OCI-LY1 (cell line): ENCODE results near the gene PLLP.

Experiments
- H2AFZ ChIP-seq: fragments of 200-600 bp; sonication (generic), shearing (Covaris generic); 2 replicates; pipeline ENCODE4 v1.6.0; 2014; ENCODE audit warnings: antibody characterized with exemption, mild to moderate bottlenecking, low read length
- H3F3A ChIP-seq: fragments of 200-600 bp; sonication (generic), shearing (Covaris generic); 2 replicates; pipeline ENCODE4 v1.6.0; 2014; ENCODE audit warnings: mild to moderate bottlenecking, antibody characterized with exemption, low read length, moderate library complexity; ENCODE audit not compliant: insufficient read depth
- H3K27ac ChIP-seq: fragments of 200-600 bp; sonication (generic); 2 replicates; pipeline ENCODE4 v1.5.1; 2014; ENCODE audit warnings: low read length, mixed run types, mild to moderate bottlenecking, low read depth; ENCODE audit not compliant: poor library complexity, severe bottlenecking
- H3K27me3 ChIP-seq: fragments of 200-600 bp; sonication (generic); 2 replicates; pipeline ENCODE4 v1.6.0; 2014; ENCODE audit warnings: antibody characterized with exemption, mild to moderate bottlenecking, low read length, moderate library complexity; ENCODE audit not compliant: insufficient read depth
- H3K36me3 ChIP-seq: fragments of 200-600 bp; sonication (generic); 2 replicates; pipeline ENCODE4 v1.6.1; 2014; ENCODE audit warnings: mild to moderate bottlenecking, antibody characterized with exemption, low read length, moderate library complexity, mixed read lengths; ENCODE audit not compliant: insufficient read depth
- H3K4me1 ChIP-seq: fragments of 200-600 bp; sonication (generic); 2 replicates; pipeline ENCODE4 v1.5.1; 2014; ENCODE audit warnings: mild to moderate bottlenecking, low read length, moderate library complexity; ENCODE audit not compliant: insufficient read depth, severe bottlenecking
- H3K4me2 ChIP-seq: fragments of 200-600 bp; sonication (generic), shearing (Covaris generic); 2 replicates; pipeline ENCODE4 v1.6.1; 2014; ENCODE audit warnings: low read length
- H3K4me3 ChIP-seq: fragments of 200-600 bp; sonication (generic); 2 replicates; pipeline ENCODE4 v1.5.1; 2014; ENCODE audit warnings: low read length, low read depth, mild to moderate bottlenecking, mixed read lengths; ENCODE audit not compliant: poor library complexity, severe bottlenecking
- H3K79me2 ChIP-seq: fragments of 200-600 bp; shearing (Covaris generic); 2 replicates; pipeline ENCODE4 v1.6.1; 2016; ENCODE audit warnings: mixed run types, low read length, mixed read lengths; ENCODE audit not compliant: insufficient read depth
- H3K9ac ChIP-seq: fragments of 200-600 bp; sonication (generic), shearing (Covaris generic); 2 replicates; pipeline ENCODE4 v1.6.1; 2014; ENCODE audit warnings: mild to moderate bottlenecking, low read length, mixed read lengths
- H3K9me2 ChIP-seq: fragments of 200-600 bp; sonication (generic), shearing (Covaris generic); 2 replicates; pipeline ENCODE4 v1.6.1; 2014; ENCODE audit warnings: low read depth, mild to moderate bottlenecking, low read length, mixed read lengths
- H3K9me3 ChIP-seq: fragments of 200-600 bp; shearing (Covaris generic); 2 replicates; pipeline ENCODE4 v1.6.1; 2014; ENCODE audit warnings: low read length, mixed read lengths
- H4K20me1 ChIP-seq: fragments of 200-600 bp; sonication (generic), shearing (Covaris generic); 2 replicates; pipeline ENCODE4 v1.6.0; 2016; ENCODE audit warnings: mild to moderate bottlenecking, low read length; ENCODE audit not compliant: insufficient read depth
- CTCF ChIP-seq: fragments of 200-600 bp; sonication (generic), shearing (Covaris generic); IDR thresholded peaks from 2 replicates; pipeline ENCODE4 v1.5.1; 2017; ENCODE audit warnings: mild to moderate bottlenecking, antibody characterized with exemption, low read length, moderate library complexity, mixed read lengths
- EZH2 ChIP-seq: fragments of 200-600 bp; sonication (generic), shearing (Covaris generic); IDR thresholded peaks from 2 replicates; pipeline ENCODE4 v1.8.0; 2017; ENCODE audit warnings: borderline replicate concordance, mixed run types, mild to moderate bottlenecking, antibody characterized with exemption, low read length, moderate library complexity, mixed read lengths

The PLLP gene

GRCh38 chr16:57261806-57262205, 22.7 kb downstream of the PLLP start:
- peaks cover 22% of the 10 kb centered on the region for H3K4me1 ChIP-seq
- no peaks in the 10 kb centered on the region for H3F3A ChIP-seq
- H2AFZ ChIP-seq: no peak overlapping the region
- H3K79me2 ChIP-seq: no peaks in the 10 kb centered on the region
- H4K20me1 ChIP-seq: no peaks in the 10 kb centered on the region
- no peak overlapping the region for H3K9ac ChIP-seq
- H3K9me2 ChIP-seq: no peaks in the 10 kb centered on the region
- no peaks in the 10 kb centered on the region for H3K36me3 ChIP-seq
- no peaks in the 10 kb centered on the region for H3K27me3 ChIP-seq
- TF ChIP-seq CTCF (no peak), EZH2 (no peak)
- H3K4me3 ChIP-seq: no peak overlapping the region
- H3K4me2 ChIP-seq: no peak overlapping the region
- no peaks in the 10 kb centered on the region for H3K9me3 ChIP-seq
- H3K27ac ChIP-seq: no peak overlapping the region

DNA sequence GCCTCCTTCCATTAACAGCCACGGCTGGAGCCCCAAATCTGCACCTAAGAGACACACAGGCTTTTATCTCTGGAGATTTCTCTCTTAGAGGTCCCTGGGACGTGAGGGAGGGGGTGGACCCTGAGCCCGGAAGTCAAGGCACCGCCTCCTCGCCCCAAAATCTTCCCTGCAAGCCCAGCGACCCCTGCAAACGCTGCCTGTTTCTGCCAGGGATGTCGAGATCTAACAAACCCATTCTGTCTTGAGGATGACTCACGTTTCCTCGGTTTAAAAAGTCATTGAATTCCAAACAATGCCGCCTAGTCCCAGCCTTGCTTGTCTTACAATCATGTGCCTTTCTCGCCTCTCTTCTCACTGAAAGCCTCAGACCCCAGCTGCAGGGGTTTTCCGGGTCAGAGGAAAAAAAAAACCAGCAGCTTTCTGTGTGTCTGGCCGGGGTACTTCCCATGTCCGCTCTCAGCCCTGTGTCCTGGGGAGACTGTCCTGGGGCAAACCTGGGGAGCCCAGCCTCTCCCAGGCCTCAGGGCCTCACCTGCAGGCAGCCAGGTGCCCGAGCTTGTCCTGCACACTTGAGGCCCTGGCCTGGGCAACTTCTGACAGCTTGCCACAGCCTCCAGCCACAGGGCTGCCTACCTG, 24.1 kb downstream of the PLLP start:
- Histone ChIP-seq H3K4me2 (peak overlapping the region; percentile 61), H3K27me3 (no peaks in the 10 kb centered on the region), H3F3A (no peaks in the 10 kb centered on the region), H3K9ac (peak overlapping the region; percentile 54), H3K27ac (peak overlapping the region; percentile 63), H3K9me2 (no peaks in the 10 kb centered on the region), H3K36me3 (no peaks in the 10 kb centered on the region), H2AFZ (peak overlapping the region; percentile 76), H3K79me2 (no peaks in the 10 kb centered on the region), H4K20me1 (no peaks in the 10 kb centered on the region), H3K4me3 (peak overlapping the region; percentile 38), H3K9me3 (no peaks in the 10 kb centered on the region), H3K4me1 (peaks cover 13% of the 10 kb centered on the region)
- no peak for TF ChIP-seq CTCF
- TF ChIP-seq EZH2: no peak

GRCh38 chr16:57258910-57259475, 25.5 kb downstream of the PLLP start:
- no peaks in the 10 kb centered on the region for H3K27me3 ChIP-seq
- no peak overlapping the region for H3K9ac ChIP-seq
- H4K20me1 ChIP-seq: no peaks in the 10 kb centered on the region
- H3K79me2 ChIP-seq: no peaks in the 10 kb centered on the region
- peaks cover 13% of the 10 kb centered on the region for H3K4me1 ChIP-seq
- H3K4me3 ChIP-seq: no peak overlapping the region
- H3K4me2 ChIP-seq: no peak overlapping the region
- H3K36me3 ChIP-seq: peaks cover under 1% of the 10 kb centered on the region; the same call in 1 of the 2 replicates
- H2AFZ ChIP-seq: no peak overlapping the region
- no peaks in the 10 kb centered on the region for H3K9me2 ChIP-seq
- H3F3A ChIP-seq: no peaks in the 10 kb centered on the region
- H3K27ac ChIP-seq: no peak overlapping the region
- no peak for TF ChIP-seq EZH2
- TF ChIP-seq CTCF: no peak
- no peaks in the 10 kb centered on the region for H3K9me3 ChIP-seq
